ENCODE measurements around the gene VN1R5.

The VN1R5 gene

DNA sequence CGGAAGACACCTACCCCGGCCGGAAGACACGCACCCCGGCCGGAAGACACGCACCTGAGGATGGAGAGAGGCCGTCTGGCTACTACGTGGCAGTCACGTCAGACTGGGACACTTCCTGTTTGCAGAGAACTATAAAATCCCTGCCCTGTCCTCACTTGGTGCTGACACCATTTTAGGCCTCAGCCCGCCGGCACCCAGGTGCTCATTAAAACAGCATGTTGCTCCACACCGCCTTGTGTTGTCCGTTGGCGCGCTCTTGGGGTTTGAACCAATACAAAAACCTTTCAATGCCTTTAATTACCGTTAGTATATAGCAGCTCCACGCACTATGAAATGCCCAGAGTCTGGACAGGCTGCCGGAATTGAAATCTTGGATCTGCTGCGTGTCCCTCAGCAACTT is 34.7 kb downstream of the VN1R5 start:
- DNase-seq (ENCODE audit: low spot score) = no peak
- TF ChIP-seq CTCF (IDR thresholded peaks at IDR 0.05; ENCODE audit: extremely low read depth, missing control alignments) = no peak

DNA sequence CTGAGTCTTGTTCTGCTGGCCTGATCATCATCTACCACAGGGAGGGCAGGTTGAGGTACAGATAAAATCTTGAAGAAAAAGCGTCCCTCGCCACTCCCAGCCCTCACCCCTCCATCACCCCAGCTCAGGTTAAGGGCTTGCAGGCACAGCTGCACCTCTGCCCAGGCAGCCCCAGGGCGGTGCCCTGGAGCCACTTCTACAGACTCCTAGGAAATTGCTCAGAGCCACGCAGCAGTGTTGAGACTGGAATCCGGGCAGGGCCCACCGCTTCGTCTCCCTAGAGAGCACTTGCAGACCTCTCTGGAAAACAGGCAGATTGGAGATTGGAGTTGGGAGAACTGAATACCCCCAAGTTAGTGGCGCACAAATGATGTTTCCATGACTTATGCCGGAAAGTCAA is 35.3 kb downstream of the VN1R5 start:
- DNase-seq (ENCODE audit: low spot score) = no peak
- TF ChIP-seq CTCF (IDR thresholded peaks at IDR 0.05; ENCODE audit: extremely low read depth, missing control alignments) = no peak

DNA sequence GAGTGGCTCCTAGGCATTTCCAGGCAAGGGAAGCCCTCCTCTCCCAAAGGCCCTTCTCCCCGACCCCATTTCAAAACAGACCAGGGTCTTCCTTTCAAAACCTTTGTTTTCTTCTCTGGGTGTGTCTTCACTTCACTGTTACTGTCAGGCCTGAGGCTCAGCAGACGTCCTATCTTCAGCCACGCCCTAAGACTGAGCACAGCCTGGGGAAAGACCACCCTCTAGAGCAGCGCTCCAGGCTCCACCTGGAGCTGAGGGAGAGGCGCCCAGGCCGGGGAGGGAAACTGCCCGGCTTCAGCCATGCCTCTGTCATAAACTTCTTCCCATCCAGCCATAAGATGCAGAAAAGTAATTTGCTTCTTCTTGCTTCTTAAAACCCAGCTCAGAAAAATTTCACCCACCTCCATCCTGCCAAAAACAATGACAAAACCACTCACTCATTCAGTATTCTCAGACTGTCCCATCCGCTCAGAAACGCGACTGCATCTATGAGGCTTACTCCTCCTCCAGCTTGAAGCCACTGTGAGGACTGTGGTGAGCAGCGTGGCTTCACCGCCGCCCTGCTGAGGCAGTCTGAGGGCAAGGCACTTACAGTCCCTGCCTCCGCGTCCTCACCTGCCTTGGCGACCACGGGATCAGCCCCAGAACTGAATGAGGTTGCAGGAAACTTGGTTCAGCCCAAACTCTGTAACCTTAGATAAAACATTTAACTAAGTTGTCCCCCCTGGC is 36.1 kb downstream of the VN1R5 start:
- DNase-seq (ENCODE audit: low spot score) = no peak

GRCh38 chr1:247293047-247293446 is 37.2 kb downstream of the VN1R5 start:
- DNase-seq (ENCODE audit: low spot score) = no peak
- no peak for TF ChIP-seq CTCF (IDR thresholded peaks at IDR 0.05; ENCODE audit: extremely low read depth, missing control alignments)

More for the DNA sequence above, 36.1 kb downstream of the VN1R5 start:
- no peak for TF ChIP-seq CTCF (IDR thresholded peaks at IDR 0.05; ENCODE audit: extremely low read depth, missing control alignments)

- TF ChIP-seq CTCF (IDR thresholded peaks at IDR 0.05; ENCODE audit: extremely low read depth, missing control alignments) = no peak
- DNase-seq (ENCODE audit: low spot score) = no peak
Observed at GRCh38 chr1:247294282-247294681, 38.4 kb downstream of the VN1R5 start.

GRCh38 chr1:247295274-247295684 is 39.4 kb downstream of the VN1R5 start:
- TF ChIP-seq CTCF (IDR thresholded peaks at IDR 0.05; ENCODE audit: extremely low read depth, missing control alignments) = no peak
- no peak for DNase-seq (ENCODE audit: low spot score)

DNA sequence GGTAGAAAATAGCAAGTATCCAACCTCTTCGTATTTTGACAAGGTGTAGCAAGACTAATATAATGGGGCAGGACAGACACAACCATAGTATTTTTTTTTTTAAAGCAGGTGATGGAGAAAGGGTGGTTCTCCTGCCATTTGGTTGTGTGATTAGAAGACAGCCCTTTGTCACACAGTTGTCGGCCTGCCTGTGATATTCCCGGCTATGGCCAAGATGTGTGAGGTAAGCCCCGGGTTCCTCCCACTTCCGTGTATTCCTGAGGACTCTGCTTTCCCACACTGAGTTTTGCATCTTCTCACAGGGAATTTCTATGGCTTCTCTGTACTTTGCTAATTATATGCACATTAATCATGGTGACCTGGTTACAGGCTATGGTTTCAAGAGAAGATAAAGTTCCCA is 39.9 kb downstream of the VN1R5 start:
- DNase-seq (ENCODE audit: low spot score) = no peak
- no peak for TF ChIP-seq CTCF (IDR thresholded peaks at IDR 0.05; ENCODE audit: extremely low read depth, missing control alignments)
